ENCODE data around the gene BRD7.
A peak's percentile ranks its signal among the peaks of the same experiment; 100 is the strongest.

Gene BRD7

DNA sequence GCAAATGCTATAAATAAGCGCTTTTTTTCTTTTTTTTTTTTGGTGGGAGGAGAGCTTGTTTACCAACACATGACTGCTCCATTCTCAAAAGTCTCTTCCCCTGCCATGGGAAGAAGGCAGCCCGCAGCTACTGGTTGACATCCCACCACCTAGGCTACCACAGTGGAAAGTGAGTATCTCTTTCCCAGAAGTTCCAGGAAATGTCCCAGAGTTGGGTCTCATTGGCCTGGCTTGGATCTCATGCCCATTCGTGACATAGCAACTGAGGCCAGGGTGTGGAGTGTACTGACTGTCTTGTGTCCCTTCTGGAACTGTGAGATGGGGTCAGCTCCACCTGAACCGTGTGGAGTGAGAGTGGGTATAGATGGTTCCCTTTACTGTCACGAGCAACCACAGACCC, 29.5 kb upstream of the BRD7 start (continued):
- TF ChIP-seq FEZF1 (tag by site-specific recombination; IDR thresholded peaks at IDR 0.05): no peak
- TF ChIP-seq ZNF645 (tag by site-specific recombination; IDR thresholded peaks at IDR 0.05): no peak
- no peak for TF ChIP-seq SP2 (tag by site-specific recombination; IDR thresholded peaks at IDR 0.05)
- TF ChIP-seq ZNF175 (tag by site-specific recombination; IDR thresholded peaks at IDR 0.05): no peak
- TF ChIP-seq ZNF391 (tag by site-specific recombination; IDR thresholded peaks at IDR 0.05; ENCODE audit: borderline replicate concordance, low read depth): no peak
- TF ChIP-seq ZNF354C (tag by site-specific recombination; IDR thresholded peaks at IDR 0.05; ENCODE audit: borderline replicate concordance, low read depth): no peak
- TF ChIP-seq ZNF223 (tag by site-specific recombination; IDR thresholded peaks at IDR 0.05): no peak
- TF ChIP-seq, protein P1, sequence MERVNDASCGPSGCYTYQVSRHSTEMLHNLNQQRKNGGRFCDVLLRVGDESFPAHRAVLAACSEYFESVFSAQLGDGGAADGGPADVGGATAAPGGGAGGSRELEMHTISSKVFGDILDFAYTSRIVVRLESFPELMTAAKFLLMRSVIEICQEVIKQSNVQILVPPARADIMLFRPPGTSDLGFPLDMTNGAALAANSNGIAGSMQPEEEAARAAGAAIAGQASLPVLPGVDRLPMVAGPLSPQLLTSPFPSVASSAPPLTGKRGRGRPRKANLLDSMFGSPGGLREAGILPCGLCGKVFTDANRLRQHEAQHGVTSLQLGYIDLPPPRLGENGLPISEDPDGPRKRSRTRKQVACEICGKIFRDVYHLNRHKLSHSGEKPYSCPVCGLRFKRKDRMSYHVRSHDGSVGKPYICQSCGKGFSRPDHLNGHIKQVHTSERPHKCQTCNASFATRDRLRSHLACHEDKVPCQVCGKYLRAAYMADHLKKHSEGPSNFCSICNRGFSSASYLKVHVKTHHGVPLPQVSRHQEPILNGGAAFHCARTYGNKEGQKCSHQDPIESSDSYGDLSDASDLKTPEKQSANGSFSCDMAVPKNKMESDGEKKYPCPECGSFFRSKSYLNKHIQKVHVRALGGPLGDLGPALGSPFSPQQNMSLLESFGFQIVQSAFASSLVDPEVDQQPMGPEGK (tag by site-specific recombination; IDR thresholded peaks at IDR 0.05): no peak
- no peak for TF ChIP-seq ZNF626 (tag by site-specific recombination; IDR thresholded peaks at IDR 0.05)
- no peak for TF ChIP-seq ZNF426 (tag by site-specific recombination; IDR thresholded peaks at IDR 0.05)
- TF ChIP-seq ZNF629 (tag by site-specific recombination; IDR thresholded peaks at IDR 0.05): no peak
- no peak for TF ChIP-seq ZNF596 (tag by site-specific recombination; IDR thresholded peaks at IDR 0.05)

DNA sequence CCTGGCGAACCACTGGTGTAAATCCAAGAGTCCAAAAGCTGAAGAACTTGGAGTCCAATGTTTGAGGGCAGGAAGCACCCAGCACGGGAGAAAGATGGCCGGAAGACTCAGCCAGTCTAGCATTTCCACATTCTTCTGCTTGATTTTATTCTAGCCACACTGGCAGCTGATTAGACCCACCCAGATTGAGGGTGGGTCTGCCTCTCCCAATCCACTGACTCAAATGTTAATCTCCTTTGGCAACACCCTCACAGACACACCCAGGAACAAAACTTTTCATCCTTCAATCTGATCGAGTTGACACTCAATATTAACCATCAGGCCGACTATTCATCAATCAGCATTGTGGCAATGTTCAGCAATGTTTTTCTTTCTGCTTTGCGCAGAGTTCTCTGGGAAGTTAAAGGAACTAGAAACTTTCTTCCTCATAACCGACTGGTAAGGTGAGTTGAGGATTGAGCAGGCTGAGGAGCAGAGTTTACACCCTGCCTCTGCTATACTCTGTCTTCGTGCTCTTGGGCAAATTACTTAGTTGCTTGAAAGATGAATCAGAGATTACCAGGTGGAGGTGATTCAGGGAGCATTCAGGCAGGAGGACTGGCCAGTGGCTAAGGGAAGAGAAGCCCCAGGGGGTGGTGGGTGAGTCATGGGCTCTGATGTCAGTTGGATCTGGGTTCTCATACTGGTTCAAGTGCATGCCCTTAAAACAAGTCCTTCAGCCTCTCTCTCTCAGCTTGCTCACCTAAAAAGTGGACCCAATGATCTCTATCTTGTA, 28.2 kb upstream of the BRD7 start:
- Histone ChIP-seq H3K4me3 (ENCODE audit: low read depth, low read length) (no peak overlapping the region), H3K9me3 (ENCODE audit: control insufficient read depth, insufficient read depth, low read depth, low read length) (no peaks in the 10 kb centered on the region), H3K27ac (ENCODE audit: extremely low read depth, low read depth, low read length) (no peak overlapping the region), H3K4me1 (ENCODE audit: control insufficient read depth, insufficient read depth, low read length) (no peaks in the 10 kb centered on the region), H3K36me3 (ENCODE audit: control insufficient read depth in 2 of 2, insufficient read depth in 1 of 2, low read length in 2 of 2) (no peaks in the 10 kb centered on the region)
- POLR2A ChIA-PET: no interaction called here
- TF ChIP-seq KLF17 (tag by site-specific recombination; IDR thresholded peaks at IDR 0.05) (peak; percentile 37; the same call in 1 of the 2 replicates), ZBTB17 (tag by site-specific recombination; IDR thresholded peaks at IDR 0.05) (peak; percentile 26; the same call in 1 of the 2 replicates), ZNF184 (tag by site-specific recombination; IDR thresholded peaks at IDR 0.05) (no peak), FEZF1 (tag by site-specific recombination; IDR thresholded peaks at IDR 0.05) (no peak), KLF1 (tag by site-specific recombination; IDR thresholded peaks at IDR 0.05) (peak; percentile 87), GLIS1 (tag by site-specific recombination; IDR thresholded peaks at IDR 0.05) (peak; percentile 72)
- CTCF ChIA-PET: no interaction called here

GRCh38 chr16:50395763-50396710, 27.2 kb upstream of the BRD7 start:
- ChIA-PET CTCF (interaction anchor here (1.6 kb wide), 1 partner anchor 10 kb away, joined by 7 read pairs; no protein-coding TSS in a partner anchor), POLR2A (no interaction called here)
- no peaks in the 10 kb centered on the region for H3K36me3 ChIP-seq (ENCODE audit: control insufficient read depth in 2 of 2, insufficient read depth in 1 of 2, low read length in 2 of 2)
- no peak overlapping the region for H3K4me3 ChIP-seq (ENCODE audit: low read depth, low read length)
- no peaks in the 10 kb centered on the region for H3K9me3 ChIP-seq (ENCODE audit: control insufficient read depth, insufficient read depth, low read depth, low read length)
- no peaks in the 10 kb centered on the region for H3K4me1 ChIP-seq (ENCODE audit: control insufficient read depth, insufficient read depth, low read length)
- H3K27ac ChIP-seq (ENCODE audit: extremely low read depth, low read depth, low read length): no peak overlapping the region
- TF ChIP-seq, protein P2, sequence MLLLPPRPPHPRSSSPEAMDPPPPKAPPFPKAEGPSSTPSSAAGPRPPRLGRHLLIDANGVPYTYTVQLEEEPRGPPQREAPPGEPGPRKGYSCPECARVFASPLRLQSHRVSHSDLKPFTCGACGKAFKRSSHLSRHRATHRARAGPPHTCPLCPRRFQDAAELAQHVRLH (tag by site-specific recombination; IDR thresholded peaks at IDR 0.05): no peak
- no peak for TF ChIP-seq PRDM1 (tag by site-specific recombination; IDR thresholded peaks at IDR 0.05)
- TF ChIP-seq ZNF513 (tag by site-specific recombination; IDR thresholded peaks at IDR 0.05): no peak
- no peak for TF ChIP-seq ZNF175 (tag by site-specific recombination; IDR thresholded peaks at IDR 0.05)
- TF ChIP-seq ZNF623 (tag by site-specific recombination; IDR thresholded peaks at IDR 0.05): no peak
- no peak for TF ChIP-seq ZFP37 (tag by site-specific recombination; IDR thresholded peaks at IDR 0.05)
- no peak for TF ChIP-seq ZNF2 (tag by site-specific recombination; IDR thresholded peaks at IDR 0.05)
- TF ChIP-seq ZNF211 (tag by site-specific recombination; IDR thresholded peaks at IDR 0.05; ENCODE audit: low read depth): no peak

Measured in HEK293 (cell line).